Measurements from ENCODE around the gene UPK3A.

DNA sequence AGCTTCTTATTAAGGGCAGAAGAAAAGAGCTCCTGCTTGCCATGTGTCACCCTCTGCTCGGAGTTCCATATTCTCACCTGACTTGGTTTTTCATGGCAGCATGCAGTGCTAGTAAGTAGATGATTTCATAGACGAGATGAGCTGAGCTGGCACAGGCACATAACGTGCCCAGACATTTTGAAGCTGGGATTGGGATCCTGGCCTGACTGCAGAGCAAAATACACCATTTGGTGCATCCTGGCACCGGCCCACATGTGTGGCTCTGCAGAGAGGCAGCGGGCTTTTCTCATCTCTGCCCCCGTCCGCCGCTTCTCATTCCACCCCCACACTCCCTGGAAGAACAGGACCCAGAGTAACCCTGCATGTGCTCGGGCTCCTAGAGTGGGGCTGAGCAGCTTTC is 49.8 kb downstream of the UPK3A start:
- TF ChIP-seq, protein P1, sequence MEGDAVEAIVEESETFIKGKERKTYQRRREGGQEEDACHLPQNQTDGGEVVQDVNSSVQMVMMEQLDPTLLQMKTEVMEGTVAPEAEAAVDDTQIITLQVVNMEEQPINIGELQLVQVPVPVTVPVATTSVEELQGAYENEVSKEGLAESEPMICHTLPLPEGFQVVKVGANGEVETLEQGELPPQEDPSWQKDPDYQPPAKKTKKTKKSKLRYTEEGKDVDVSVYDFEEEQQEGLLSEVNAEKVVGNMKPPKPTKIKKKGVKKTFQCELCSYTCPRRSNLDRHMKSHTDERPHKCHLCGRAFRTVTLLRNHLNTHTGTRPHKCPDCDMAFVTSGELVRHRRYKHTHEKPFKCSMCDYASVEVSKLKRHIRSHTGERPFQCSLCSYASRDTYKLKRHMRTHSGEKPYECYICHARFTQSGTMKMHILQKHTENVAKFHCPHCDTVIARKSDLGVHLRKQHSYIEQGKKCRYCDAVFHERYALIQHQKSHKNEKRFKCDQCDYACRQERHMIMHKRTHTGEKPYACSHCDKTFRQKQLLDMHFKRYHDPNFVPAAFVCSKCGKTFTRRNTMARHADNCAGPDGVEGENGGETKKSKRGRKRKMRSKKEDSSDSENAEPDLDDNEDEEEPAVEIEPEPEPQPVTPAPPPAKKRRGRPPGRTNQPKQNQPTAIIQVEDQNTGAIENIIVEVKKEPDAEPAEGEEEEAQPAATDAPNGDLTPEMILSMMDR (IDR thresholded peaks at IDR 0.05), result no peak
- no peak for TF ChIP-seq TCF7L2 (IDR thresholded peaks at IDR 0.05; ENCODE audit: low read depth, low read length)
